SK-N-SH treated with all-trans-retinoic acid at 6 μM for 48 hours (cell line): ENCODE measurements around the gene CCDC88C.

Source experiments
- ARNTL ChIP-seq: fragments of 450-650 bp; formaldehyde crosslinking; IDR thresholded peaks from 2 replicates; pipeline ENCODE4 v1.5.0; 2020; ENCODE audit warnings: low read depth, mild to moderate bottlenecking, moderate library complexity, borderline replicate concordance
- BACH2 ChIP-seq: fragments of 250-450 bp; sonication (Bioruptor Pico); IDR thresholded peaks from 2 replicates; pipeline ENCODE4 v1.9.0; 2021; ENCODE audit warnings: mild to moderate bottlenecking, borderline replicate concordance
- OSR1 ChIP-seq: fragments of 250-450 bp; sonication (Bioruptor Pico); IDR thresholded peaks from 2 replicates; pipeline ENCODE4 v1.8.0; 2022; ENCODE audit warnings: moderate library complexity, mild to moderate bottlenecking, inconsistent platforms
- PPARA ChIP-seq: fragments of 250-450 bp; sonication (Bioruptor Pico); IDR thresholded peaks from 2 replicates; pipeline ENCODE4 v1.5.0; 2020; ENCODE audit warnings: mild to moderate bottlenecking, borderline replicate concordance
- RARB ChIP-seq: fragments of 250-450 bp; sonication (Bioruptor Pico); IDR thresholded peaks from 2 replicates; pipeline ENCODE4 v1.8.0; 2021; ENCODE audit warnings: mild to moderate bottlenecking, moderate library complexity
- ZFP30 ChIP-seq: fragments of 450-650 bp; formaldehyde crosslinking; IDR thresholded peaks from 2 replicates; pipeline ENCODE4 v1.5.0; 2022; ENCODE audit warnings: mild to moderate bottlenecking, moderate library complexity
- ZNF70 ChIP-seq: fragments of 450-650 bp; formaldehyde crosslinking; IDR thresholded peaks from 2 replicates; pipeline ENCODE4 v1.5.0; 2020; ENCODE audit warnings: mild to moderate bottlenecking, moderate library complexity
- TF ChIP-seq, protein P1 (sequence below): fragments of 250-450 bp; sonication (Bioruptor Pico); IDR thresholded peaks from 2 replicates; pipeline ENCODE4 v1.8.0; 2020; ENCODE audit warnings: mild to moderate bottlenecking, moderate library complexity, borderline replicate concordance
- TF ChIP-seq, protein P2 (sequence below): fragments of 250-450 bp; sonication (Bioruptor Pico); IDR thresholded peaks from 2 replicates; pipeline ENCODE4 v1.5.1; 2020; ENCODE audit warnings: low read depth, mild to moderate bottlenecking, moderate library complexity

DNA sequence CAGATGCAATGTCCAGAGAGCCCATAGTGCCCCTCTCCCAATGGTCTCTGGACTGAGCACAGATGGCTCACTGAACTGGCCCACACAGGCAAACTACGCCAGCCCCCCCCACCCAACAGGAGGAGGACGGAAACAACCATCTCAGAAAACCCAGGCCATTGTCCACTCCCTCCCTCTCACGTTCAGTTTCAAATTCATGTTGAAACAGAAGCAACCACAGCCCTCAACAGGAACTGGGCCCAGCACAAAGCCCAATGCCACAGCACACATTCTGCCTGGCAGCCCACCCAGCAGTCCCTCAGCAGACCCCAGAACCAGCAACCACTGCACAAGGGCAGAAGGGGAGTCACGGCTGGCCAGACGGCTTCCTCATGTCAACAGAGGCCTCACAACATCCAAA, 10.6 kb downstream of the CCDC88C start:
- TF ChIP-seq, protein P1, sequence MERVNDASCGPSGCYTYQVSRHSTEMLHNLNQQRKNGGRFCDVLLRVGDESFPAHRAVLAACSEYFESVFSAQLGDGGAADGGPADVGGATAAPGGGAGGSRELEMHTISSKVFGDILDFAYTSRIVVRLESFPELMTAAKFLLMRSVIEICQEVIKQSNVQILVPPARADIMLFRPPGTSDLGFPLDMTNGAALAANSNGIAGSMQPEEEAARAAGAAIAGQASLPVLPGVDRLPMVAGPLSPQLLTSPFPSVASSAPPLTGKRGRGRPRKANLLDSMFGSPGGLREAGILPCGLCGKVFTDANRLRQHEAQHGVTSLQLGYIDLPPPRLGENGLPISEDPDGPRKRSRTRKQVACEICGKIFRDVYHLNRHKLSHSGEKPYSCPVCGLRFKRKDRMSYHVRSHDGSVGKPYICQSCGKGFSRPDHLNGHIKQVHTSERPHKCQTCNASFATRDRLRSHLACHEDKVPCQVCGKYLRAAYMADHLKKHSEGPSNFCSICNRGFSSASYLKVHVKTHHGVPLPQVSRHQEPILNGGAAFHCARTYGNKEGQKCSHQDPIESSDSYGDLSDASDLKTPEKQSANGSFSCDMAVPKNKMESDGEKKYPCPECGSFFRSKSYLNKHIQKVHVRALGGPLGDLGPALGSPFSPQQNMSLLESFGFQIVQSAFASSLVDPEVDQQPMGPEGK = no peak
- TF ChIP-seq ZNF70 (CRISPR knock-in tag) (no peak), ARNTL (no peak), PPARA (CRISPR knock-in tag) (no peak), ZFP30 (CRISPR knock-in tag) (no peak), RARB (CRISPR knock-in tag) (no peak), OSR1 (CRISPR knock-in tag) (no peak), BACH2 (CRISPR knock-in tag) (no peak)
- TF ChIP-seq, protein P2, sequence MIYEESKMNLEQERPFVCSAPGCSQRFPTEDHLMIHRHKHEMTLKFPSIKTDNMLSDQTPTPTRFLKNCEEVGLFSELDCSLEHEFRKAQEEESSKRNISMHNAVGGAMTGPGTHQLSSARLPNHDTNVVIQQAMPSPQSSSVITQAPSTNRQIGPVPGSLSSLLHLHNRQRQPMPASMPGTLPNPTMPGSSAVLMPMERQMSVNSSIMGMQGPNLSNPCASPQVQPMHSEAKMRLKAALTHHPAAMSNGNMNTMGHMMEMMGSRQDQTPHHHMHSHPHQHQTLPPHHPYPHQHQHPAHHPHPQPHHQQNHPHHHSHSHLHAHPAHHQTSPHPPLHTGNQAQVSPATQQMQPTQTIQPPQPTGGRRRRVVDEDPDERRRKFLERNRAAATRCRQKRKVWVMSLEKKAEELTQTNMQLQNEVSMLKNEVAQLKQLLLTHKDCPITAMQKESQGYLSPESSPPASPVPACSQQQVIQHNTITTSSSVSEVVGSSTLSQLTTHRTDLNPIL (CRISPR knock-in tag) = no peak
